PC-9 (cell line): ENCODE measurements around the gene ZCCHC10. TPM values are rescaled to one million over a fixed set of nuclear protein-coding genes. Genes with fewer than 3 reads are reported as not detected.
A peak's percentile ranks its signal among the peaks of the same experiment; 100 is the strongest.

Source experiments
- BruUV-seq: library from RNA; stranded (reverse); fragments of 400-500 nt; replicated peaks from 2 replicates; lab custom pipeline; 2021; lab: Mats Ljungman, UMichigan
- CTCF ChIA-PET: fragments of 300-600 bp; sonication (Branson Sonifier 250); formaldehyde crosslinking; loops from one replicate; lab custom pipeline; 2022; ENCODE audit warnings: antibody characterized with exemption; lab: Charles Lee
- POLR2A ChIA-PET: fragments of 300-600 bp; sonication (Branson Sonifier 250); formaldehyde crosslinking; loops from one replicate; lab custom pipeline; 2022; ENCODE audit warnings: antibody characterized with exemption; ENCODE audit not compliant: unreplicated experiment; lab: Charles Lee
- DNase-seq, 2 experiments: peaks; one replicate each; pipeline versions ENCODE4 v3.0.0 to v3.0.0-alpha.2; 2015 to 2022; ENCODE audit warnings: mixed read lengths in 1 of 2
- H2AFZ ChIP-seq: fragments of 200-600 bp; sonication (generic); 2 replicates; pipeline ENCODE4 v1.8.1; 2017; ENCODE audit warnings: antibody characterized with exemption
- H3F3A ChIP-seq: fragments of 200-600 bp; sonication (generic); 2 replicates; pipeline ENCODE4 v1.8.1; 2017; ENCODE audit warnings: antibody characterized with exemption, mild to moderate bottlenecking, low read depth; ENCODE audit not compliant: insufficient read depth
- H3K27ac ChIP-seq: fragments of 200-600 bp; sonication (generic); 2 replicates; pipeline ENCODE4 v1.6.1; 2016; ENCODE audit warnings: mixed run types
- H3K27me3 ChIP-seq: fragments of 200-600 bp; sonication (generic); 2 replicates; pipeline ENCODE4 v1.6.1; 2016; ENCODE audit warnings: low read depth, mixed run types; ENCODE audit not compliant: insufficient read depth
- H3K36me3 ChIP-seq: fragments of 200-600 bp; sonication (generic); 2 replicates; pipeline ENCODE4 v1.6.1; 2016; ENCODE audit warnings: low read depth, mixed run types
- H3K4me1 ChIP-seq: fragments of 200-600 bp; sonication (generic); replicated peaks from 2 replicates; pipeline ENCODE4 v1.6.1; 2016; ENCODE audit warnings: mixed run types; ENCODE audit not compliant: insufficient read depth
- H3K4me2 ChIP-seq: fragments of 200-600 bp; sonication (generic); 2 replicates; pipeline ENCODE4 v1.6.1; 2017; ENCODE audit warnings: mixed run types
- H3K4me3 ChIP-seq: fragments of 200-600 bp; sonication (generic); 2 replicates; pipeline ENCODE4 v1.6.1; 2016; ENCODE audit warnings: mixed run types
- H3K79me2 ChIP-seq: fragments of 200-600 bp; sonication (generic); 2 replicates; pipeline ENCODE4 v1.6.1; 2017; ENCODE audit warnings: low read depth, mixed run types
- H3K9me2 ChIP-seq: fragments of 200-600 bp; sonication (generic); 2 replicates; pipeline ENCODE4 v1.8.1; 2017; ENCODE audit warnings: mild to moderate bottlenecking; ENCODE audit not compliant: insufficient read depth
- H3K9me3 ChIP-seq: fragments of 200-600 bp; sonication (generic); 2 replicates; pipeline ENCODE4 v1.8.1; 2016; ENCODE audit warnings: low read depth; ENCODE audit not compliant: insufficient read depth
- H4K20me1 ChIP-seq: fragments of 200-600 bp; sonication (generic); 2 replicates; pipeline ENCODE4 v1.8.1; 2017; ENCODE audit not compliant: insufficient read depth
- EZH2 ChIP-seq: fragments of 200-600 bp; sonication (generic); IDR thresholded peaks from 2 replicates; pipeline ENCODE4 v1.8.0; 2017; ENCODE audit warnings: antibody characterized with exemption, low read depth
- intact Hi-C: fragments of 100-400 bp; cut with micrococcal nuclease; formaldehyde crosslinking; loops from one replicate; pipeline ENCODE4 v1.10.0; 2022; ENCODE audit not compliant: unreplicated experiment
- total RNA-seq: library from RNA; stranded (reverse); gene quantifications from 2 replicates; pipeline ENCODE4 v1.2.3, GENCODE V29; 2021
- TF ChIP-seq, protein P1 (sequence below): fragments of 200-600 bp; sonication (generic); conservative IDR thresholded peaks from 2 replicates; pipeline ENCODE4 v1.6.1; 2017; ENCODE audit warnings: mixed run types, antibody characterized with exemption, mild to moderate bottlenecking, moderate library complexity

The ZCCHC10 gene
- total RNA-seq, 1 experiment from 2014 or later: 14.9 TPM

- H2AFZ ChIP-seq: no peak overlapping the region
- no peak for TF ChIP-seq EZH2
- TF ChIP-seq, protein P1, sequence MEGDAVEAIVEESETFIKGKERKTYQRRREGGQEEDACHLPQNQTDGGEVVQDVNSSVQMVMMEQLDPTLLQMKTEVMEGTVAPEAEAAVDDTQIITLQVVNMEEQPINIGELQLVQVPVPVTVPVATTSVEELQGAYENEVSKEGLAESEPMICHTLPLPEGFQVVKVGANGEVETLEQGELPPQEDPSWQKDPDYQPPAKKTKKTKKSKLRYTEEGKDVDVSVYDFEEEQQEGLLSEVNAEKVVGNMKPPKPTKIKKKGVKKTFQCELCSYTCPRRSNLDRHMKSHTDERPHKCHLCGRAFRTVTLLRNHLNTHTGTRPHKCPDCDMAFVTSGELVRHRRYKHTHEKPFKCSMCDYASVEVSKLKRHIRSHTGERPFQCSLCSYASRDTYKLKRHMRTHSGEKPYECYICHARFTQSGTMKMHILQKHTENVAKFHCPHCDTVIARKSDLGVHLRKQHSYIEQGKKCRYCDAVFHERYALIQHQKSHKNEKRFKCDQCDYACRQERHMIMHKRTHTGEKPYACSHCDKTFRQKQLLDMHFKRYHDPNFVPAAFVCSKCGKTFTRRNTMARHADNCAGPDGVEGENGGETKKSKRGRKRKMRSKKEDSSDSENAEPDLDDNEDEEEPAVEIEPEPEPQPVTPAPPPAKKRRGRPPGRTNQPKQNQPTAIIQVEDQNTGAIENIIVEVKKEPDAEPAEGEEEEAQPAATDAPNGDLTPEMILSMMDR: no peak
- ChIA-PET POLR2A (interaction anchor here (0.6 kb wide), 1 partner anchor 142 kb away, joined by 3 read pairs; no protein-coding TSS in a partner anchor), CTCF (no interaction called here)
- H3K4me1 ChIP-seq: no peaks in the 10 kb centered on the region
- BruUV-seq: no TSS peak
- H3K27ac ChIP-seq: peak overlapping the region; percentile 48
- peaks cover 76% of the 10 kb centered on the region for H3K36me3 ChIP-seq
- H3K27me3 ChIP-seq: no peaks in the 10 kb centered on the region
- no peaks in the 10 kb centered on the region for H3K9me2 ChIP-seq
- peaks cover 80% of the 10 kb centered on the region for H3K79me2 ChIP-seq
- no peak overlapping the region for H3K4me3 ChIP-seq
- peaks cover 75% of the 10 kb centered on the region for H4K20me1 ChIP-seq
- DNase-seq: no peak
- peaks cover 48% of the 10 kb centered on the region for H3F3A ChIP-seq
- no peaks in the 10 kb centered on the region for H3K9me3 ChIP-seq
- intact Hi-C loops: no loop called here
- no peak overlapping the region for H3K4me2 ChIP-seq
Measured at GRCh38 chr5:133072021-133072420, 45.7 kb upstream of the ZCCHC10 start.

DNA sequence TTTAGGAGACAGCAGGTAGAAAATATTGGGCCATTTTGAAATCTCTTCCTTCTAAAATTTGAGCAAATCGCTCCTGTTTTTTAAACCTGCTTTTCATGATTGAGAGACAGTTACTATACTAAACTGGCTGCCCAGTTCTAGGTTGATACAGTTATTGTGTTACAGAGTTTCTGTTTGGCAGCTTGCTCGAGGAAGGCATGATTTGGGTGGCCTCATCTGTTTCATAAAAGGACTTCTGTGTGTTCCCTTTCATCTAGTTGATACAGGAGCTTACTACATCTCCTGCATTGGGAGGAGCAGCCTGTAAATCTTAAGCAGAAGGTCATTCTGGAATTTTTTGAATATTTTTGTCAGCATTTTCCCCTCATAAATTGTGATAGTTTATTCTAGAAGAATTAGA, 39.7 kb upstream of the ZCCHC10 start:
- H3F3A ChIP-seq: peaks cover 52% of the 10 kb centered on the region
- DNase-seq: no peak
- H3K9me2 ChIP-seq: no peaks in the 10 kb centered on the region
- no peaks in the 10 kb centered on the region for H3K27me3 ChIP-seq
- no peak overlapping the region for H3K4me3 ChIP-seq
- H3K9me3 ChIP-seq: no peaks in the 10 kb centered on the region
- no TSS peak for BruUV-seq
- intact Hi-C loops: no loop called here
- peak overlapping the region; percentile 10 for H3K4me2 ChIP-seq
- ChIA-PET CTCF (no interaction called here), POLR2A (no interaction called here)
- peak overlapping the region; percentile 54 for H3K27ac ChIP-seq
- TF ChIP-seq EZH2: no peak
- TF ChIP-seq, protein P1: no peak
- H4K20me1 ChIP-seq: peaks cover 83% of the 10 kb centered on the region
- H3K4me1 ChIP-seq: peaks cover 31% of the 10 kb centered on the region
- H3K79me2 ChIP-seq: peaks cover 85% of the 10 kb centered on the region
- H2AFZ ChIP-seq: no peak overlapping the region
- H3K36me3 ChIP-seq: peaks cover 36% of the 10 kb centered on the region

GRCh38 chr5:133065471-133065870, 39.1 kb upstream of the ZCCHC10 start:
- Histone ChIP-seq H3K36me3 (peaks cover 31% of the 10 kb centered on the region), H3K4me3 (no peak overlapping the region), H2AFZ (no peak overlapping the region), H3K27ac (peak overlapping the region; percentile 54), H3K4me1 (peaks cover 31% of the 10 kb centered on the region), H3F3A (peaks cover 48% of the 10 kb centered on the region), H3K9me2 (no peaks in the 10 kb centered on the region), H3K27me3 (no peaks in the 10 kb centered on the region), H3K9me3 (no peaks in the 10 kb centered on the region), H3K4me2 (peak overlapping the region; percentile 29), H4K20me1 (peaks cover 83% of the 10 kb centered on the region), H3K79me2 (peaks cover 90% of the 10 kb centered on the region)
- DNase-seq: peak in 1 of 2 experiments; percentile 91
- CTCF ChIA-PET: no interaction called here
- intact Hi-C loops: no loop called here
- POLR2A ChIA-PET: no interaction called here
- BruUV-seq: no TSS peak
- TF ChIP-seq, protein P1: no peak
